Fibroblast of lung (primary cell): ENCODE results near the gene PRR5L. TPM values are rescaled to one million over a fixed set of nuclear protein-coding genes. Genes with fewer than 3 reads are reported as not detected.

Source experiments
- DNase-seq, 2 donors: peaks; one replicate each; pipeline versions ENCODE4 v3.0.0 to v3.0.0-alpha.2; 2010; ENCODE audit warnings: low read depth in 2 of 2
- H2AFZ ChIP-seq: 2 replicates; pipeline ENCODE4 v1.5.1; 2012; ENCODE audit warnings: low read length, control low read depth, inconsistent platforms
- H3K27ac ChIP-seq: 2 replicates; pipeline ENCODE4 v1.5.1; 2011; ENCODE audit warnings: low read length, control low read depth; ENCODE audit not compliant: insufficient read depth
- H3K27me3 ChIP-seq: 2 replicates; pipeline ENCODE4 v1.5.1; 2011; ENCODE audit warnings: mild to moderate bottlenecking, low read length; ENCODE audit not compliant: control insufficient read depth, insufficient read depth
- H3K36me3 ChIP-seq: 2 replicates; pipeline ENCODE4 v1.5.1; 2011; ENCODE audit warnings: low read length; ENCODE audit not compliant: control insufficient read depth, insufficient read depth
- H3K4me1 ChIP-seq: 2 replicates; pipeline ENCODE4 v1.5.1; 2011; ENCODE audit warnings: low read length; ENCODE audit not compliant: control insufficient read depth, insufficient read depth; ENCODE audit errors: extremely low read depth
- H3K4me2 ChIP-seq: 2 replicates; pipeline ENCODE4 v1.5.1; 2011; ENCODE audit warnings: low read length, control low read depth; ENCODE audit not compliant: insufficient read depth; ENCODE audit errors: extremely low read depth
- H3K4me3 ChIP-seq, 4 experiments: fragments of 200-600 bp in 1 of 4; sonication (generic) in 1 of 4; replicated peaks in 1 of 4; 2 replicates each; pipeline ENCODE4 v1.5.1; 2011 to 2016; ENCODE audit warnings: low read length in 4 of 4, low read depth in 3 of 4, mild to moderate bottlenecking in 3 of 4, control low read depth in 2 of 4, inconsistent platforms in 1 of 4, mixed read lengths in 1 of 4; ENCODE audit not compliant: insufficient read depth in 1 of 4; ENCODE audit errors: control extremely low read depth in 1 of 4
- H3K79me2 ChIP-seq: 2 replicates; pipeline ENCODE4 v1.5.1; 2012; ENCODE audit warnings: mild to moderate bottlenecking, low read length, inconsistent platforms; ENCODE audit not compliant: control insufficient read depth, insufficient read depth
- H3K9ac ChIP-seq: 2 replicates; pipeline ENCODE4 v1.5.1; 2011; ENCODE audit warnings: mild to moderate bottlenecking, low read length, control low read depth; ENCODE audit not compliant: insufficient read depth
- H3K9me3 ChIP-seq: 2 replicates; pipeline ENCODE4 v1.5.1; 2012; ENCODE audit warnings: low read depth, low read length; ENCODE audit not compliant: control insufficient read depth, insufficient read depth
- H4K20me1 ChIP-seq: 2 replicates; pipeline ENCODE4 v1.5.1; 2011; ENCODE audit warnings: low read length; ENCODE audit not compliant: control insufficient read depth, insufficient read depth; ENCODE audit errors: extremely low read depth
- CTCF ChIP-seq, 2 donors: IDR thresholded peaks in 1 of 2; conservative IDR thresholded peaks in 1 of 2; 1 replicate in 1 of 2; 2 replicates in 1 of 2; pipeline ENCODE4 v1.5.1; 2011 to 2012; ENCODE audit warnings: low read length in 2 of 2, control low read depth in 1 of 2, inconsistent platforms in 1 of 2, low read depth in 1 of 2, mild to moderate bottlenecking in 1 of 2
- EZH2 ChIP-seq: IDR thresholded peaks from 2 replicates; pipeline ENCODE4 v1.5.1; 2012; ENCODE audit warnings: low read length, control low read depth, mild to moderate bottlenecking; ENCODE audit errors: missing control alignments
- polyA plus RNA-seq, 2 donors: library from polyadenylated mRNA; depleted of rRNA in 1 of 2; stranded (reverse) in 1 of 2; unstranded in 1 of 2; fragments of >200 nt; gene quantifications; 2 replicates each; pipeline ENCODE4 v1.2.1, GENCODE V29; 2011 to 2012; ENCODE audit warnings: missing spikeins in 1 of 2
- total RNA-seq: library from RNA; depleted of rRNA; stranded (reverse); fragments of >200 nt; gene quantifications from 2 replicates; pipeline ENCODE4 v1.2.1, GENCODE V29; 2014

Gene PRR5L
- total and polyA plus RNA-seq, 2 donors (not counting 1 experiment from before 2014, with no cell fraction given), result 2.8 to 6.3 TPM

- peaks cover 2% of the 10 kb centered on the region for H3K4me1 ChIP-seq
- H3K36me3 ChIP-seq, result no peaks in the 10 kb centered on the region
- H3K27ac ChIP-seq, result no peak overlapping the region
- no peak overlapping the region for H2AFZ ChIP-seq
- peak; percentile 41 to 89 for DNase-seq
- no peak overlapping the region for H3K4me2 ChIP-seq
- H3K27me3 ChIP-seq, result peaks cover 2% of the 10 kb centered on the region
- TF ChIP-seq CTCF (conservative IDR thresholded peaks at IDR 0.05 in 1 of 2, IDR thresholded peaks at IDR 0.05 in 1 of 2; ENCODE audit: low read depth in 1 of 2, low read length in 2 of 2), result no peak
- TF ChIP-seq EZH2, result no peak
- H3K4me3 ChIP-seq, result no peak overlapping the region
- no peak overlapping the region for H3K9ac ChIP-seq
- H3K79me2 ChIP-seq, result no peaks in the 10 kb centered on the region
- H4K20me1 ChIP-seq, result no peaks in the 10 kb centered on the region
- no peaks in the 10 kb centered on the region for H3K9me3 ChIP-seq
These were observed 4.6 kb downstream of the PRR5L start for GRCh38 chr11:36300650-36301049.

- Histone ChIP-seq H3K27ac (no peak overlapping the region), H2AFZ (no peak overlapping the region), H3K27me3 (peaks cover 2% of the 10 kb centered on the region), H3K9me3 (no peaks in the 10 kb centered on the region), H4K20me1 (no peaks in the 10 kb centered on the region), H3K4me1 (no peaks in the 10 kb centered on the region), H3K9ac (no peak overlapping the region), H3K4me3 (no peak overlapping the region), H3K4me2 (no peak overlapping the region), H3K36me3 (no peaks in the 10 kb centered on the region), H3K79me2 (no peaks in the 10 kb centered on the region)
- no peak for DNase-seq
- TF ChIP-seq EZH2 (no peak), CTCF (conservative IDR thresholded peaks at IDR 0.05 in 1 of 2, IDR thresholded peaks at IDR 0.05 in 1 of 2; ENCODE audit: low read depth in 1 of 2, low read length in 2 of 2) (no peak)
These were observed 8.3 kb downstream of the PRR5L start for GRCh38 chr11:36304351-36304750.

GRCh38 chr11:36305047-36305446, 9.0 kb downstream of the PRR5L start:
- peaks cover 2% of the 10 kb centered on the region for H3K27me3 ChIP-seq
- H3K9me3 ChIP-seq, result no peaks in the 10 kb centered on the region
- no peaks in the 10 kb centered on the region for H3K4me1 ChIP-seq
- TF ChIP-seq EZH2, result no peak
- no peak for TF ChIP-seq CTCF (conservative IDR thresholded peaks at IDR 0.05 in 1 of 2, IDR thresholded peaks at IDR 0.05 in 1 of 2; ENCODE audit: low read depth in 1 of 2, low read length in 2 of 2)
- no peak overlapping the region for H2AFZ ChIP-seq
- no peak overlapping the region for H3K4me2 ChIP-seq
- no peaks in the 10 kb centered on the region for H4K20me1 ChIP-seq
- H3K4me3 ChIP-seq, result no peak overlapping the region
- H3K79me2 ChIP-seq, result no peaks in the 10 kb centered on the region
- H3K9ac ChIP-seq, result no peak overlapping the region
- DNase-seq, result no peak
- H3K27ac ChIP-seq, result no peak overlapping the region
- H3K36me3 ChIP-seq, result no peaks in the 10 kb centered on the region
